Cardiac muscle cell (in vitro differentiated cells and primary cell): ENCODE data around the gene DNAJA4. TPM values are rescaled to one million over a fixed set of nuclear protein-coding genes. Genes with fewer than 3 reads are reported as not detected.

Experiments used
- DNase-seq, 2 donors: peaks; one replicate each; pipeline versions ENCODE4 v3.0.0 to v3.0.0-alpha.2; 2010 to 2017; ENCODE audit warnings: low read depth in 1 of 2, low spot score in 1 of 2
- H3K27ac ChIP-seq: fragments of 200-600 bp; sonication (generic); 2 replicates; pipeline ENCODE4 v1.5.1; 2016
- H3K27me3 ChIP-seq: fragments of 200-600 bp; sonication (generic); 2 replicates; pipeline ENCODE4 v1.6.0; 2016; ENCODE audit warnings: control low read depth
- H3K36me3 ChIP-seq: fragments of 200-600 bp; sonication (generic); 2 replicates; pipeline ENCODE4 v1.5.1; 2016; ENCODE audit warnings: control low read depth
- H3K4me1 ChIP-seq: fragments of 200-600 bp; sonication (generic); 2 replicates; pipeline ENCODE4 v1.8.1; 2017; ENCODE audit warnings: low read depth, mild to moderate bottlenecking, mixed run types
- H3K4me3 ChIP-seq: fragments of 200-600 bp; sonication (generic); 2 replicates; pipeline ENCODE4 v1.5.1; 2016; ENCODE audit warnings: mild to moderate bottlenecking
- H3K9me3 ChIP-seq: fragments of 200-600 bp; sonication (generic); 2 replicates; pipeline ENCODE4 v1.5.1; 2017; ENCODE audit warnings: low read depth, mild to moderate bottlenecking, control low read depth
- CTCF ChIP-seq: IDR thresholded peaks from 2 replicates; pipeline ENCODE4 v1.5.1; 2012; ENCODE audit warnings: low read depth, mild to moderate bottlenecking, low read length
- polyA plus RNA-seq: library from polyadenylated mRNA; unstranded; fragments of >200 nt; fragmentation: Nextera tagmentation; extraction: Ambion mirVana; gene quantifications from 2 replicates; pipeline ENCODE4 v1.2.1, GENCODE V29; 2016
- total RNA-seq: library from RNA; depleted of rRNA; stranded (reverse); fragments of >200 nt; gene quantifications from 2 replicates; pipeline ENCODE4 v1.2.3, GENCODE V29; 2016

The DNAJA4 gene
- total and polyA plus RNA-seq, 2 experiments from 2014 or later: 3.2 to 3.4 TPM

DNA sequence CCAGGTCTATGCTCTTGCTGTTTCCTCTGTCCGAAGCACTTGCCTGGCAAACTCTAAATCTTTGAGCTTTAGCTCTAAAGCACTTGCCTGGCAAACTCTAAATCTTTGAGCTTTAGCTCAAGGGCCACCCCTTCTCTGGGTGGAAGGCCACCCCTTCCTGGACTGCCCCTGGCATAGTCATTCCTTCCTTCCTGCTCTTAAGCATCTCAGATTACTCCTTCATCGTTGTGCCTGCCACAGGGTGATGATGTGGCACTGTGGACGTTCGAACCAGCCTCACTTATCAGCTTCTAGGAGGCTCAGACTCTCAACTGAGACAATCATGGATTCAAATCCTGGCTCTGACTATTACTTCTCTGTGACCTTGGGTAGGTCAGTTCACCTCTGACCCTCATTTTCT is 65.3 kb downstream of the DNAJA4 start:
- DNase-seq: no peak
- Histone ChIP-seq H3K4me1 (no peaks in the 10 kb centered on the region), H3K9me3 (no peaks in the 10 kb centered on the region), H3K27ac (no peak overlapping the region), H3K27me3 (no peaks in the 10 kb centered on the region), H3K4me3 (no peak overlapping the region), H3K36me3 (no peaks in the 10 kb centered on the region)
- no peak for TF ChIP-seq CTCF

Other genes starting within 250 kb of the DNAJA4 start
- 8.8 and 16.5 TPM in 2 replicates for gene TBC1D2B, start 186.9 kb upstream of the DNAJA4 start, total RNA-seq
- 6.5 and 11.9 TPM in 2 replicates for gene TBC1D2B, start 186.9 kb upstream of the DNAJA4 start, polyA plus RNA-seq
- not detected in 2 replicates for gene SH2D7, start 172.0 kb upstream of the DNAJA4 start, total RNA-seq
- gene SH2D7, start 172.0 kb upstream of the DNAJA4 start, polyA plus RNA-seq: 0.22 and 0.98 TPM in 2 replicates
- 62.7 and 63.4 TPM in 2 replicates for gene CIB2, start 133.1 kb upstream of the DNAJA4 start, total RNA-seq
- 59.9 and 72.6 TPM in 2 replicates for gene CIB2, start 133.1 kb upstream of the DNAJA4 start, polyA plus RNA-seq
- gene IDH3A, start 115.2 kb upstream of the DNAJA4 start, total RNA-seq: 63.1 and 80.6 TPM in 2 replicates
- 79.4 and 113 TPM in 2 replicates for gene IDH3A, start 115.2 kb upstream of the DNAJA4 start, polyA plus RNA-seq
- 0.24 and 1.6 TPM in 2 replicates for gene ACSBG1, start 30.0 kb upstream of the DNAJA4 start, total RNA-seq
- 0.12 and 0.13 TPM in 2 replicates for gene ACSBG1, start 30.0 kb upstream of the DNAJA4 start, polyA plus RNA-seq
- gene SKIC8, start 35.0 kb downstream of the DNAJA4 start, total RNA-seq: 61.5 and 71.9 TPM in 2 replicates
- gene SKIC8, start 35.0 kb downstream of the DNAJA4 start, polyA plus RNA-seq: 80.8 and 113 TPM in 2 replicates
- 12.8 and 28.2 TPM in 2 replicates for gene CRABP1, start 75.8 kb downstream of the DNAJA4 start, total RNA-seq
- 8.7 and 22.9 TPM in 2 replicates for gene CRABP1, start 75.8 kb downstream of the DNAJA4 start, polyA plus RNA-seq
- 21.6 and 34.2 TPM in 2 replicates for gene IREB2, start 173.7 kb downstream of the DNAJA4 start, total RNA-seq
- gene IREB2, start 173.7 kb downstream of the DNAJA4 start, polyA plus RNA-seq: 23.4 and 30.4 TPM in 2 replicates
- gene HYKK, start 243.0 kb downstream of the DNAJA4 start, total RNA-seq: 6.1 and 9.2 TPM in 2 replicates
- 3.7 and 6.4 TPM in 2 replicates for gene HYKK, start 243.0 kb downstream of the DNAJA4 start, polyA plus RNA-seq